ENCODE results near the gene RSRC1. TPM values are rescaled to one million over a fixed set of nuclear protein-coding genes. Genes with fewer than 3 reads are reported as not detected.

RSRC1 gene
- total and polyA plus RNA-seq, 4 experiments from 2014 or later = 23.4 to 35.7 (median 33.7) TPM

DNA sequence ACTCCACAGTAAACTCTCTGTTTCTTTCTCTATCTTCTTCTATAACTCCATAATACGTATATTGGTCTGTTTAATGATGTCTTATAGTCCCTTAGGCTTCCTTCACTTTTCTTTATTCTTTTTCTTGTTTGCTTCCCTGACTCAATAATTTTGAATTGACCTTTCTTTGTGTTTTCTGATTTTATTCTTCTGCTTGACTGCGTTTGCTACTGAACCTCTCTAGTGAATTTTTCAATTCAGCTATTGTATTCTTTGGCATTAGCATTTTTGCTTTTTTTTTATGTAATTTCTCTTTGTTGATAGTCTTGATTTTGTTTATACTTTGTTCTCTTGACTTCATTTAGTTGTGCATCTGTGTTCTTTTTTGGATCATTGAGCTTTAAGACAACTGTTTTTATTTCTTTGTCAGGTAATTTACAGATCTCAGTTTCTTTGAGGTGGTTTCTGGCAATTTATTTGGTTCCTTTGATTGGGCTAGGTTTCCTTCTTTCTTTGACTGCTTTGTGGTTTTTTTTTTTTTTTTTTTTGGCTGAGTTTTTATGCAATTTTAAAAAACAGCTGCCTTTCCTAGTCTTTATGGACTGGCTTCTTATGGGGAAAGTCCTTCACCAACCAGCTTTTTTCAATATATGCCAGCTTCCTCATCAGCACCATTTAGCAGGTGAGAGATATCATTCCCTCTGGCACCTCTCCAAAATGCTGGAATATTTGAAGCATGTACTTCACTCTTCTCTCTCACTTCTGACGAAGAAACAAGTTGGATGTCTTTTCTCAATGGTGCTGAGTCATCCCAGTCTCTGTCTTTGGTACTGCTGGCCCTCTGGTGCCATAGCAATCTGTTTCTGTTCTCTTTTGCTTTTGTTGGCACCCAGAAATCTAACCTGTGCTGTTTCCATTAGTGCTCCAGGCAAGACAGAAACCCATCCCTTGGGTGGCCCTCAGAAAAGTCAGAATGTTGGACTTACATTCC is 17.6 kb downstream of the RSRC1 start:
- Histone ChIP-seq H3K4me1 (ENCODE audit: insufficient read depth, low read length) (peaks cover 10% of the 10 kb centered on the region), H3K27me3 (ENCODE audit: insufficient read depth, low read length) (no peaks in the 10 kb centered on the region), H3K36me3 (ENCODE audit: insufficient read depth, low read length) (peaks cover 10% of the 10 kb centered on the region), H3K27ac (ENCODE audit: low read depth, low read length) (no peak overlapping the region), H3K9me3 (ENCODE audit: control insufficient read depth in 1 of 2, low read length in 2 of 2) (peaks cover 0 to 4% of the 10 kb centered on the region in 2 donors), H3K4me3 (ENCODE audit: low read length in 2 of 2) (no peak overlapping the region)
- Mint-ChIP-seq H3K4me3 (peak overlapping the region in 2 of 8 donors; percentile 13 to 25), H3K9me3 (peaks cover 7 to 44% (median 19%) of the 10 kb centered on the region in 8 donors), H3K36me3 (peaks cover 82 to 84% of the 10 kb centered on the region in 2 donors), H3K27ac (peak overlapping the region in 1 of 7 donors; percentile 63), H3K27me3 (no peaks in the 10 kb centered on the region), H3K4me1 (peaks cover 8 to 23% (median 19%) of the 10 kb centered on the region in 4 donors)
- ChIA-PET POLR2A (ENCODE audit: partially characterized antibody) (interaction anchor here (0.6 to 0.8 kb wide), 2 partner anchors 19 to 21 kb away, joined by 3 read pairs; no protein-coding TSS in a partner anchor), CTCF (ENCODE audit: partially characterized antibody) (no interaction called here)
- intact Hi-C loops (cut with micrococcal nuclease) = no loop called here
- DNase-seq = peak in 2 of 5 donors; percentile 10 to 13

- no peak overlapping the region for H3K4me3 ChIP-seq (ENCODE audit: low read length in 2 of 2)
- intact Hi-C loops (cut with micrococcal nuclease) = no loop called here
- Mint-ChIP-seq H3K4me3 (no peak overlapping the region), H3K36me3 (peaks cover 77 to 78% of the 10 kb centered on the region in 2 donors), H3K27me3 (no peaks in the 10 kb centered on the region), H3K27ac (peak overlapping the region in 1 of 7 donors; percentile 19), H3K9me3 (peaks cover 7 to 40% (median 19%) of the 10 kb centered on the region in 8 donors), H3K4me1 (peaks cover 8 to 23% (median 19%) of the 10 kb centered on the region in 4 donors)
- peaks cover 10% of the 10 kb centered on the region for H3K4me1 ChIP-seq (ENCODE audit: insufficient read depth, low read length)
- DNase-seq = no peak
- peaks cover 0 to 4% of the 10 kb centered on the region in 2 donors for H3K9me3 ChIP-seq (ENCODE audit: control insufficient read depth in 1 of 2, low read length in 2 of 2)
- ChIA-PET POLR2A (ENCODE audit: partially characterized antibody) (no interaction called here), CTCF (ENCODE audit: partially characterized antibody) (no interaction called here)
- no peaks in the 10 kb centered on the region for H3K27me3 ChIP-seq (ENCODE audit: insufficient read depth, low read length)
- peaks cover 10% of the 10 kb centered on the region for H3K36me3 ChIP-seq (ENCODE audit: insufficient read depth, low read length)
- H3K27ac ChIP-seq (ENCODE audit: low read depth, low read length) = no peak overlapping the region
These were observed 18.9 kb downstream of the RSRC1 start for GRCh38 chr3:158128755-158129154.

GRCh38 chr3:158134363-158134762 is 24.5 kb downstream of the RSRC1 start:
- H3K4me3 ChIP-seq (ENCODE audit: low read length in 2 of 2) = no peak overlapping the region
- Mint-ChIP-seq H3K4me1 (peaks cover 0 to 4% (median 3%) of the 10 kb centered on the region in 4 donors), H3K27ac (no peak overlapping the region), H3K27me3 (no peaks in the 10 kb centered on the region), H3K4me3 (no peak overlapping the region), H3K9me3 (no peaks in the 10 kb centered on the region), H3K36me3 (peaks cover 48 to 50% of the 10 kb centered on the region in 2 donors)
- H3K4me1 ChIP-seq (ENCODE audit: insufficient read depth, low read length) = no peaks in the 10 kb centered on the region
- ChIA-PET CTCF (ENCODE audit: partially characterized antibody) (no interaction called here), POLR2A (ENCODE audit: partially characterized antibody) (no interaction called here)
- H3K27ac ChIP-seq (ENCODE audit: low read depth, low read length) = no peak overlapping the region
- no peaks in the 10 kb centered on the region for H3K9me3 ChIP-seq (ENCODE audit: control insufficient read depth in 1 of 2, low read length in 2 of 2)
- DNase-seq = no peak
- peaks cover 3% of the 10 kb centered on the region for H3K36me3 ChIP-seq (ENCODE audit: insufficient read depth, low read length)
- intact Hi-C loops (cut with micrococcal nuclease) = no loop called here
- H3K27me3 ChIP-seq (ENCODE audit: insufficient read depth, low read length) = no peaks in the 10 kb centered on the region

- peaks cover 32 to 47% of the 10 kb centered on the region in 2 donors for H3K36me3 Mint-ChIP-seq
- H3K36me3 ChIP-seq (ENCODE audit: insufficient read depth, low read length) = no peaks in the 10 kb centered on the region
- ChIA-PET POLR2A (ENCODE audit: partially characterized antibody) (no interaction called here), CTCF (ENCODE audit: partially characterized antibody) (interaction anchor here (1.6 kb wide), 1 partner anchor 12 kb away, joined by 4 read pairs; no protein-coding TSS in a partner anchor)
- H3K27me3 Mint-ChIP-seq = no peaks in the 10 kb centered on the region
- no peak for DNase-seq
- peaks cover 0 to 3% (median under 1%) of the 10 kb centered on the region in 4 donors for H3K4me1 Mint-ChIP-seq
- H3K4me3 ChIP-seq (ENCODE audit: low read length in 2 of 2) = no peak overlapping the region
- no peak overlapping the region for H3K4me3 Mint-ChIP-seq
- intact Hi-C loops (cut with micrococcal nuclease) = no loop called here
- H3K27ac ChIP-seq (ENCODE audit: low read depth, low read length) = no peak overlapping the region
- H3K4me1 ChIP-seq (ENCODE audit: insufficient read depth, low read length) = no peaks in the 10 kb centered on the region
- no peaks in the 10 kb centered on the region for H3K27me3 ChIP-seq (ENCODE audit: insufficient read depth, low read length)
- H3K9me3 ChIP-seq (ENCODE audit: control insufficient read depth in 1 of 2, low read length in 2 of 2) = no peaks in the 10 kb centered on the region
- no peak overlapping the region for H3K27ac Mint-ChIP-seq
- H3K9me3 Mint-ChIP-seq = peaks cover 0 to 4% (median 0%) of the 10 kb centered on the region in 8 donors
These were observed 30.5 kb downstream of the RSRC1 start for GRCh38 chr3:158140396-158140795.

DNA sequence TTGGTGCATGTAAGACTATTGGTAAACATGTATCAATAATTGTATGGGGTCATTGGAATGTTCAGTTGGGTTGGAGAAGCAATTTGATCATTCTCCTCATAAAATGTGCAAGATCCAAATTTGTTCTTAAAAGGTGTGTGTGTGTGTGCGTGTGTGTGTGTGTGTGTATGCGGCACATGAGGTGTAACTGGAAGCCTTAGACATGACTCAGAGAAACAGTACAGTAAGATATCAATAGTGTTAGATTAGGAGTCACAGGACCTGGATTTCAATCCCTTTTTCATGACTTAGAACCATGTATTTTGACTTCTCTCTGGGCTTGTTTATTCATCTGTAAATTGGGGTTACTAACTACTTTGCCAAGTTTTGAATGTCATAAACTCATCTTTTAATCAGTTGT is 38.3 kb downstream of the RSRC1 start:
- H3K36me3 Mint-ChIP-seq = peaks cover 34 to 46% of the 10 kb centered on the region in 2 donors
- intact Hi-C loops (cut with micrococcal nuclease) = no loop called here
- H3K9me3 Mint-ChIP-seq = peaks cover 0 to 7% (median 1%) of the 10 kb centered on the region in 8 donors

GRCh38 chr3:158152186-158152585 is 42.3 kb downstream of the RSRC1 start:
- H3K9me3 Mint-ChIP-seq = peaks cover 0 to 2% (median 0%) of the 10 kb centered on the region in 8 donors
- no peak overlapping the region for H3K27ac Mint-ChIP-seq
- POLR2A ChIA-PET (ENCODE audit: partially characterized antibody) = no interaction called here
- Histone ChIP-seq H3K4me3 (ENCODE audit: low read length in 2 of 2) (no peak overlapping the region), H3K9me3 (ENCODE audit: control insufficient read depth in 1 of 2, low read length in 2 of 2) (no peaks in the 10 kb centered on the region), H3K27ac (ENCODE audit: low read depth, low read length) (no peak overlapping the region), H3K36me3 (ENCODE audit: insufficient read depth, low read length) (no peaks in the 10 kb centered on the region), H3K4me1 (ENCODE audit: insufficient read depth, low read length) (no peaks in the 10 kb centered on the region), H3K27me3 (ENCODE audit: insufficient read depth, low read length) (no peaks in the 10 kb centered on the region)
- intact Hi-C loops (cut with micrococcal nuclease) = no loop called here
- peaks cover 39 to 60% of the 10 kb centered on the region in 2 donors for H3K36me3 Mint-ChIP-seq
- H3K27me3 Mint-ChIP-seq = no peaks in the 10 kb centered on the region
- no peak for DNase-seq
- CTCF ChIA-PET (ENCODE audit: partially characterized antibody) = interaction anchor here (1.1 kb wide), 1 partner anchor 11 kb away, joined by 4 read pairs; no protein-coding TSS in a partner anchor
- H3K4me3 Mint-ChIP-seq = no peak overlapping the region
- H3K4me1 Mint-ChIP-seq = peaks cover 8 to 20% (median 12%) of the 10 kb centered on the region in 4 donors

More for the DNA sequence above, 38.3 kb downstream of the RSRC1 start:
- no peaks in the 10 kb centered on the region for H3K27me3 ChIP-seq (ENCODE audit: insufficient read depth, low read length)
- H3K4me3 ChIP-seq (ENCODE audit: low read length in 2 of 2) = no peak overlapping the region
- no peak overlapping the region for H3K27ac ChIP-seq (ENCODE audit: low read depth, low read length)
- no peak overlapping the region for H3K27ac Mint-ChIP-seq
- H3K27me3 Mint-ChIP-seq = no peaks in the 10 kb centered on the region
- no peaks in the 10 kb centered on the region for H3K4me1 ChIP-seq (ENCODE audit: insufficient read depth, low read length)
- H3K4me1 Mint-ChIP-seq = peaks cover 5 to 15% (median 9%) of the 10 kb centered on the region in 4 donors
- no peak overlapping the region for H3K4me3 Mint-ChIP-seq
- no peak for DNase-seq
- ChIA-PET POLR2A (ENCODE audit: partially characterized antibody) (no interaction called here), CTCF (ENCODE audit: partially characterized antibody) (no interaction called here)
- H3K36me3 ChIP-seq (ENCODE audit: insufficient read depth, low read length) = no peaks in the 10 kb centered on the region
- no peaks in the 10 kb centered on the region for H3K9me3 ChIP-seq (ENCODE audit: control insufficient read depth in 1 of 2, low read length in 2 of 2)

DNA sequence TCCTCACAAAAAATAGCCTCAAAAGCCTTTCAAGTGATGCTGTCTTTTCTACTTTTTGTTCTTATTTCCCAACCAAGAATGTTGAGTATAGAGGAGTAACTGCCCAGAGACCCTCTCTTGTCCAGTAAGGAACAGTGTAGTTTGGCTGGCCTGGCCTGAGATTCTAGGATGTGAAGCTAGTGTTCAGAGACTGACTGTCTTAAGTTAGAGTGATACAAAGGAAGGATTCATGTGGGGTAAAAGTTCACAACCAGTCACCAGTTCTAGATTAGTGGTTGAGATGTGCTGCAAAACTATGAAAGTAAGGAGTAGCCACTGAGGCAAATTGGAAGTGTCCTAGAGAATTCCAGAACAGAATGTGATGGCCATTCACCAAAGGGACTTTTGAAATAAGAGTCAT is 49.1 kb downstream of the RSRC1 start:
- Histone ChIP-seq H3K27me3 (ENCODE audit: insufficient read depth, low read length) (no peaks in the 10 kb centered on the region), H3K4me3 (ENCODE audit: low read length in 2 of 2) (no peak overlapping the region), H3K36me3 (ENCODE audit: insufficient read depth, low read length) (no peaks in the 10 kb centered on the region), H3K27ac (ENCODE audit: low read depth, low read length) (no peak overlapping the region), H3K9me3 (ENCODE audit: control insufficient read depth in 1 of 2, low read length in 2 of 2) (no peaks in the 10 kb centered on the region), H3K4me1 (ENCODE audit: insufficient read depth, low read length) (no peaks in the 10 kb centered on the region)
- Mint-ChIP-seq H3K27me3 (no peaks in the 10 kb centered on the region), H3K9me3 (no peaks in the 10 kb centered on the region), H3K4me3 (no peak overlapping the region), H3K36me3 (peaks cover 37 to 66% of the 10 kb centered on the region in 2 donors), H3K4me1 (peaks cover 0 to 17% (median 8%) of the 10 kb centered on the region in 4 donors), H3K27ac (no peak overlapping the region)
- DNase-seq = no peak
- ChIA-PET POLR2A (ENCODE audit: partially characterized antibody) (no interaction called here), CTCF (ENCODE audit: partially characterized antibody) (no interaction called here)
- intact Hi-C loops (cut with micrococcal nuclease) = no loop called here

All from CD4-positive, alpha-beta memory T cell (primary cell).